ENCODE measurements around the gene VPS50. TPM values are rescaled to one million over a fixed set of nuclear protein-coding genes. Genes with fewer than 3 reads are reported as not detected.

VPS50 gene
- total RNA-seq, 1 experiment from 2014 or later: 13.6 TPM

GRCh38 chr7:93392984-93393383 lies 160.8 kb downstream of the VPS50 start:
- Histone ChIP-seq H3K4me1 (ENCODE audit: insufficient read depth, low read length) (peaks cover 4% of the 10 kb centered on the region; the same call in 1 of the 2 replicates), H4K8ac (replicated peaks; ENCODE audit: insufficient read length, low read depth, low read length) (no peak overlapping the region), H2BK15ac (ENCODE audit: low read depth, low read length) (no peak overlapping the region), H4K91ac (ENCODE audit: insufficient read length, low read depth, low read length) (no peak overlapping the region), H3K79me1 (ENCODE audit: insufficient read depth, low read depth, low read length, poor library complexity, severe bottlenecking) (no peaks in the 10 kb centered on the region), H2AFZ (ENCODE audit: low read length) (no peak overlapping the region), H2BK12ac (ENCODE audit: insufficient read length, low read depth, low read length) (no peak overlapping the region), H3K27me3 (ENCODE audit: insufficient read depth, low read length) (no peaks in the 10 kb centered on the region), H3K18ac (ENCODE audit: insufficient read length, low read depth, low read length) (no peak overlapping the region), H2AK5ac (ENCODE audit: insufficient read length, low read length) (no peak overlapping the region), H3K23ac (ENCODE audit: insufficient read length, low read depth, low read length) (no peak overlapping the region), H4K20me1 (ENCODE audit: control insufficient read depth, insufficient read depth, insufficient read length) (no peaks in the 10 kb centered on the region), H2BK120ac (ENCODE audit: low read depth, low read length, poor library complexity, severe bottlenecking) (no peak overlapping the region), H3K79me2 (ENCODE audit: insufficient read depth, low read length) (no peaks in the 10 kb centered on the region), H3K9ac (ENCODE audit: extremely low read depth, insufficient read length, low read length) (no peak overlapping the region), H3K4me2 (ENCODE audit: insufficient read depth, insufficient read length, low read length) (no peak overlapping the region), H3K23me2 (ENCODE audit: insufficient read length, low read depth, low read length, poor library complexity, severe bottlenecking) (no peaks in the 10 kb centered on the region), H3K9me3 (ENCODE audit: control insufficient read depth, low read depth, low read length) (no peaks in the 10 kb centered on the region), H3K4ac (ENCODE audit: low read depth, low read length) (no peak overlapping the region), H3K56ac (ENCODE audit: insufficient read length, low read depth, low read length) (no peak overlapping the region), H3T11ph (ENCODE audit: low read length) (no peak overlapping the region), H3K14ac (ENCODE audit: insufficient read depth, low read length) (no peak overlapping the region), H4K5ac (ENCODE audit: insufficient read length, low read depth, low read length) (no peak overlapping the region), H2BK20ac (ENCODE audit: low read depth, low read length, poor library complexity, severe bottlenecking) (no peak overlapping the region), H3K27ac (ENCODE audit: insufficient read length, low read depth, low read length) (no peak overlapping the region), H2BK5ac (ENCODE audit: insufficient read length, low read length) (no peak overlapping the region)
- Mint-ChIP-seq H3K4me1 (peaks cover 8 to 22% of the 10 kb centered on the region in 2 experiments), H3K9me3 (no peaks in the 10 kb centered on the region; a peak in 1 of 5 replicates), H3K36me3 (ENCODE audit: insufficient read depth in 1 of 3, low read depth in 3 of 3) (peaks cover 0 to 3% (median 0%) of the 10 kb centered on the region in 3 experiments; a peak in 3 of 7 replicates), H3K27ac (peak overlapping the region in 1 of 3 experiments; percentile 88; a peak in 2 of 7 replicates), H3K27me3 (ENCODE audit: low read depth) (0 out of 2 replicates have a peak, but pooled peaks cover 2% of the 10 kb centered on the region), H3K4me3 (no peak overlapping the region)
- TF ChIP-seq CTCF (conservative IDR thresholded peaks at IDR 0.05): no peak
- no CpG with 5 or more reads among the region's 1 CpG for WGBS (ENCODE audit: extremely low coverage, insufficient read length, low lambda C conversion rate)
- no peak for DNase-seq
